Measurements from ENCODE around the gene CTSG. TPM values are rescaled to one million over a fixed set of nuclear protein-coding genes. Genes with fewer than 3 reads are reported as not detected.
"Not testable (repeated sequence)": the region's sequence is repeated elsewhere in the genome, so short reads cannot be mapped to it uniquely, and the experiment has no call there.

The CTSG gene
- total RNA-seq, 1 donor from 2014 or later, result not detected

DNA sequence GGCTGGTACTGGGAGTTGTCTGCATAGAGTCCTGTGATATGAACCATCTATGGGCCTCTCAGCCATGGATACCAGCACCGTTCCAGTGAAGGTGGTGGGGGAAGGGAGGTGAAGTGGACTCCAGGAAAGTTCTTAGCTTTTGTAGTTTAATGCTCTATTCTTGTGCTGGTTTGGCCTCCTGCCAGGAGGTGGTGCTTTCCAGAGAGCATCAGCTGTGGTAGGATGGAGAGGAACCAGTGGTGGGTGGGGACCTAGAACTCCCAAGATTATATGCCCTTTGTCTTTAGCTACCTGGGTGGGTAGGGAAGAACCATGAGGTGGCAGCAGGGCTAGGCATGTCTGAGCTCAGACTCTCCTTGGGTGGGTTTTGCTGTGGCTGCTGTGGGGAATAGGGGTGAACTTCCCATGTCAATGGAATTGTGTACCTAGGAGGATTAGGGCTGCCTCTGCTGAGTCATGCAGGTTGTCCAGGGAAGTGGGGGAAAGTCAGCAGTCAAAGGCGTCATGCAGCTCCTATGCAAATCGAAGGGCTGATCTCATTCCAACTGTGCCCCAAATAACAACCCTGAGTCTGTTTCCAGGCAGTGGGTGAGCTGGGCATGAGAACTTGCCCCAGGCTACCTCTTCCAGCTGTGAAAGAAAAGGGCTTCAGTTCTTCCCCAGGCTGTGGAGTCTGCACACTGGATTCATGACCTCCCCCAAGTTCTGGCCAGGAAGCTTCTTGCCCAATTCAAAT, 19.2 kb upstream of the CTSG start:
- Mint-ChIP-seq H3K27ac (ENCODE audit: unreplicated experiment) (no peak overlapping the region), H3K27me3 (ENCODE audit: low read depth) (peaks cover 3% of the 10 kb centered on the region), H3K9me3 (ENCODE audit: low read depth) (peaks cover 38% of the 10 kb centered on the region), H3K4me1 (ENCODE audit: low read depth) (no peaks in the 10 kb centered on the region), H3K36me3 (ENCODE audit: low read depth) (no peaks in the 10 kb centered on the region), H3K4me3 (ENCODE audit: unreplicated experiment) (no peak overlapping the region)
- no peak for DNase-seq (ENCODE audit: low spot score)
- no peak for TF ChIP-seq CTCF (IDR thresholded peaks at IDR 0.05)

DNA sequence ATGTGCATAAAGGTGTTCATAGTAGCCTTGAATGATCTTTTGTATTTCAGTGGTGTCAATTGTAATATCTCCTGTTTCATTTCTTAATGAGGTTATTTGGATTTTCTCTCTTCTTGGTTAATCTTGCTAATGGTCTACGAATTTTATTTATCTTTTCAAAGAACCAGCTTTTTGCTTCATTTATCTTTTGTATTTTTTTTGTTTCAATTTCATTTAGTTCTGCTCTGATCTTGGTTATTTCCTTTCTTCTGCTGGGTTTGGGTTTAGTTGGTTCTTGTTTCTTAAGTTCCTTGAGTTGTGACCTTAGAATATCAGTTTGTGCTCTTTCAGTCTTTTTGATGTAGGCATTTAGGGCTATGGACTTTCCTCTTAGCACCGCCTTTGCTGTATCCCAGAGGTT, 15.0 kb upstream of the CTSG start:
- peaks cover 31% of the 10 kb centered on the region for H3K9me3 Mint-ChIP-seq (ENCODE audit: low read depth)
- not testable (repeated sequence) for H3K4me1 Mint-ChIP-seq (ENCODE audit: low read depth); H3K27me3 Mint-ChIP-seq (ENCODE audit: low read depth); H3K36me3 Mint-ChIP-seq (ENCODE audit: low read depth); H3K4me3 Mint-ChIP-seq (ENCODE audit: unreplicated experiment); DNase-seq (ENCODE audit: low spot score); H3K27ac Mint-ChIP-seq (ENCODE audit: unreplicated experiment)

GRCh38 chr14:24584402-24584801, 8.4 kb upstream of the CTSG start:
- not testable (repeated sequence) for H3K27ac Mint-ChIP-seq (ENCODE audit: unreplicated experiment); DNase-seq (ENCODE audit: low spot score); H3K36me3 Mint-ChIP-seq (ENCODE audit: low read depth); H3K27me3 Mint-ChIP-seq (ENCODE audit: low read depth); H3K4me3 Mint-ChIP-seq (ENCODE audit: unreplicated experiment); H3K4me1 Mint-ChIP-seq (ENCODE audit: low read depth)
- peaks cover 38% of the 10 kb centered on the region for H3K9me3 Mint-ChIP-seq (ENCODE audit: low read depth)

GRCh38 chr14:24578558-24578957, 2.5 kb upstream of the CTSG start:
- peaks cover 9% of the 10 kb centered on the region for H3K9me3 Mint-ChIP-seq (ENCODE audit: low read depth)
- peaks cover 5% of the 10 kb centered on the region for H3K27me3 Mint-ChIP-seq (ENCODE audit: low read depth)
- DNase-seq (ENCODE audit: low spot score), result no peak
- no peak overlapping the region for H3K4me3 Mint-ChIP-seq (ENCODE audit: unreplicated experiment)
- no peak for TF ChIP-seq CTCF (IDR thresholded peaks at IDR 0.05)
- no peak overlapping the region for H3K27ac Mint-ChIP-seq (ENCODE audit: unreplicated experiment)
- H3K4me1 Mint-ChIP-seq (ENCODE audit: low read depth), result no peaks in the 10 kb centered on the region
- H3K36me3 Mint-ChIP-seq (ENCODE audit: low read depth), result no peaks in the 10 kb centered on the region

GRCh38 chr14:24576771-24577170, 721 bp upstream of the CTSG start:
- DNase-seq (ENCODE audit: low spot score), result no peak
- no peak for TF ChIP-seq CTCF (IDR thresholded peaks at IDR 0.05)
- H3K4me3 Mint-ChIP-seq (ENCODE audit: unreplicated experiment), result no peak overlapping the region

GRCh38 chr14:24574206-24574774, 1.8 kb downstream of the CTSG start:
- H3K9me3 Mint-ChIP-seq (ENCODE audit: low read depth), result no peaks in the 10 kb centered on the region
- TF ChIP-seq CTCF (IDR thresholded peaks at IDR 0.05), result no peak
- no peaks in the 10 kb centered on the region for H3K4me1 Mint-ChIP-seq (ENCODE audit: low read depth)
- peaks cover 13% of the 10 kb centered on the region for H3K27me3 Mint-ChIP-seq (ENCODE audit: low read depth)
- no peaks in the 10 kb centered on the region for H3K36me3 Mint-ChIP-seq (ENCODE audit: low read depth)
- no peak overlapping the region for H3K4me3 Mint-ChIP-seq (ENCODE audit: unreplicated experiment)
- H3K27ac Mint-ChIP-seq (ENCODE audit: unreplicated experiment), result no peak overlapping the region
- no peak for DNase-seq (ENCODE audit: low spot score)

More at GRCh38 chr14:24576771-24577170, 721 bp upstream of the CTSG start:
- no peaks in the 10 kb centered on the region for H3K36me3 Mint-ChIP-seq (ENCODE audit: low read depth)
- no peak overlapping the region for H3K27ac Mint-ChIP-seq (ENCODE audit: unreplicated experiment)
- H3K27me3 Mint-ChIP-seq (ENCODE audit: low read depth), result peaks cover 9% of the 10 kb centered on the region
- H3K4me1 Mint-ChIP-seq (ENCODE audit: low read depth), result no peaks in the 10 kb centered on the region
- peaks cover 3% of the 10 kb centered on the region for H3K9me3 Mint-ChIP-seq (ENCODE audit: low read depth)
